UCSD-AML1 (cell line): ENCODE results near the gene FLYWCH2.
"Not testable (repeated sequence)": the region's sequence is repeated elsewhere in the genome, so short reads cannot be mapped to it uniquely, and the experiment has no call there.

ENCODE experiments used
- DNase-seq: peaks from one replicate; lab custom pipeline; 2025; ENCODE audit not compliant: unreplicated experiment; lab: John Stamatoyannopoulos, UW

The FLYWCH2 gene

GRCh38 chr16:2937170-2937569 is 54.2 kb downstream of the FLYWCH2 start:
- DNase-seq, result no peak

- DNase-seq, result no peak
Measured at GRCh38 chr16:2938206-2938605, 55.2 kb downstream of the FLYWCH2 start.

- DNase-seq, result no peak
Measured at GRCh38 chr16:2939968-2940367, 57.0 kb downstream of the FLYWCH2 start.

GRCh38 chr16:2942045-2942444 is 59.0 kb downstream of the FLYWCH2 start:
- no peak for DNase-seq

GRCh38 chr16:2943716-2944115 is 60.7 kb downstream of the FLYWCH2 start:
- not testable (repeated sequence) for DNase-seq

GRCh38 chr16:2946649-2947048 is 63.6 kb downstream of the FLYWCH2 start:
- no peak for DNase-seq
